Epithelial cell of esophagus (primary cell): Measurements from ENCODE around the gene SPON2.

Source experiments
- DNase-seq: peaks from one replicate; pipeline ENCODE4 v3.0.0; 2010; ENCODE audit warnings: low read depth
- H3K4me3 ChIP-seq: 2 replicates; pipeline ENCODE4 v1.5.1; 2011; ENCODE audit warnings: mild to moderate bottlenecking, low read length, control low read depth
- TF ChIP-seq, protein P1 (sequence below): IDR thresholded peaks from 2 replicates; pipeline ENCODE4 v1.5.1; 2011; ENCODE audit warnings: low read depth, mild to moderate bottlenecking, low read length, control low read depth, inconsistent platforms; ENCODE audit not compliant: insufficient read depth; ENCODE audit errors: missing control alignments

SPON2 gene

GRCh38 chr4:1211891-1212545, 39.6 kb upstream of the SPON2 start:
- DNase-seq = no peak
- no peak overlapping the region for H3K4me3 ChIP-seq
- TF ChIP-seq, protein P1, sequence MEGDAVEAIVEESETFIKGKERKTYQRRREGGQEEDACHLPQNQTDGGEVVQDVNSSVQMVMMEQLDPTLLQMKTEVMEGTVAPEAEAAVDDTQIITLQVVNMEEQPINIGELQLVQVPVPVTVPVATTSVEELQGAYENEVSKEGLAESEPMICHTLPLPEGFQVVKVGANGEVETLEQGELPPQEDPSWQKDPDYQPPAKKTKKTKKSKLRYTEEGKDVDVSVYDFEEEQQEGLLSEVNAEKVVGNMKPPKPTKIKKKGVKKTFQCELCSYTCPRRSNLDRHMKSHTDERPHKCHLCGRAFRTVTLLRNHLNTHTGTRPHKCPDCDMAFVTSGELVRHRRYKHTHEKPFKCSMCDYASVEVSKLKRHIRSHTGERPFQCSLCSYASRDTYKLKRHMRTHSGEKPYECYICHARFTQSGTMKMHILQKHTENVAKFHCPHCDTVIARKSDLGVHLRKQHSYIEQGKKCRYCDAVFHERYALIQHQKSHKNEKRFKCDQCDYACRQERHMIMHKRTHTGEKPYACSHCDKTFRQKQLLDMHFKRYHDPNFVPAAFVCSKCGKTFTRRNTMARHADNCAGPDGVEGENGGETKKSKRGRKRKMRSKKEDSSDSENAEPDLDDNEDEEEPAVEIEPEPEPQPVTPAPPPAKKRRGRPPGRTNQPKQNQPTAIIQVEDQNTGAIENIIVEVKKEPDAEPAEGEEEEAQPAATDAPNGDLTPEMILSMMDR = no peak

DNA sequence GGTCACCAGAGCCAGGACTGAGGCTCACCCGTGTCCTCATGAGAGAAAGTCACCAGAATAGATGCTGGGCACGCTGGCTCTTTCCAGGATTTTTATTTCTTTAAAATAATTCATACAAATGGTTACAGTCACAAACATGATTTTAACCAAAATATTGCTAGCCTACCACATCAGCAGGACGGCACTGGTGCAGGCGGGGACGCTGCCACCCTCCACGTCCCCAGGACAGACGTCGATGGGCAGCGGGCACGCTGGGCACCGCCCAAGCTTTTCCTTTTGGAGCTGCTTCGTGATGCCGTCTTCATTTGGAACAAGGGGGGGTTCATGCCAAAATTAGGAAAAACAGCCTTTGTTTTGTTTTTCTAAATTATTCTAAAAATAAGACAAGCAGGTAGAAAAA, 39.0 kb upstream of the SPON2 start:
- H3K4me3 ChIP-seq = no peak overlapping the region
- TF ChIP-seq, protein P1 = no peak

DNA sequence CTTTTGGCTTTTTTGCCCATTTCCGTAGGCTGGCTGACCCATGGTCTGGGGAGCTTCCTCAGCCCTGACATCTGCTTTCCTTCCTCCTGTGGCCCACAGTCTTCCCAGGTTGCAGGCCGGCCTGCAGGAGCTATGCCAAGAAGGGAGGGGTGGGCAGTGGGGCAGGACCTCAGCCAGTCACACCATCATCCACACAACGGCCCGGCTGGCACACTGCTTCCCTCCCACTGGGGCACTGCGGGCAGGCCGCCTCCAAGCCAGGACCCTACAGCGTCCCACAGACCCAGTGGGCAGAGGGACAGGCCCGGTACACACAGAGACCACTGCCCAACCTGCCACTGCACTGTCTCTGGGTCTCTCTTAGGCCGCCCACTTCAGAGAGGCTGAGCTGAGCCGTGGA, 38.6 kb upstream of the SPON2 start:
- TF ChIP-seq, protein P1 = no peak
- DNase-seq = no peak
- no peak overlapping the region for H3K4me3 ChIP-seq

More for the DNA sequence above, 39.0 kb upstream of the SPON2 start:
- DNase-seq = no peak

DNA sequence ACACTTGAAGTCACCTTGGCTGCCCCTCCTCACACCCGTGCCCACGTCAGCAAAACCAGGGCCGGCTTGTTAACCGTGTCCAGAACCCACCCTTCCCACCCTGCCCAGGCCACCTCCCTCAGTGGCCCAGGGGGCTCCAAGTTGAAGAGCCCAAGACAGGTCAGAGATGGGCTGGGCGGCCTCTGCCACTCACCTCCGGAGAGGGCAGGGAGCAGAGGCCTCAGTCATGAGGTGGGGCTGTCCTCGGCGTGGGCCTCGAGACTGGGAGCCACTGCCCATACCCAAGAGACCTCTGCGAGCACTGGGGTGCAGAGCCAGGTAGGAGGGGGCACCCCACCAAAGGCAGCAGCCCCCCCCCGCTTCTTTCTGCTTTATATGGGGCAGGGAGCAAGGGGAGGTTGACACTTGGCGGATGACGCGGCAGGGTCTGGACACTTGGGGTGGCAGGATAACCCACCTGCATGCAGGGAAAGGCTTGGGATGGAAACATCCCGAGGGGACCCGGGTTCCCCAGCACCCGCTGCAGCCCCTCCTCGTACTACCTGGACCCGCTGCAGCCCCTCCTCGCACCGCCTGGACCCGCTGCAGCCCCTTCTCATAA, 38.0 kb upstream of the SPON2 start:
- DNase-seq = no peak
- TF ChIP-seq, protein P1 = no peak
- no peak overlapping the region for H3K4me3 ChIP-seq

DNA sequence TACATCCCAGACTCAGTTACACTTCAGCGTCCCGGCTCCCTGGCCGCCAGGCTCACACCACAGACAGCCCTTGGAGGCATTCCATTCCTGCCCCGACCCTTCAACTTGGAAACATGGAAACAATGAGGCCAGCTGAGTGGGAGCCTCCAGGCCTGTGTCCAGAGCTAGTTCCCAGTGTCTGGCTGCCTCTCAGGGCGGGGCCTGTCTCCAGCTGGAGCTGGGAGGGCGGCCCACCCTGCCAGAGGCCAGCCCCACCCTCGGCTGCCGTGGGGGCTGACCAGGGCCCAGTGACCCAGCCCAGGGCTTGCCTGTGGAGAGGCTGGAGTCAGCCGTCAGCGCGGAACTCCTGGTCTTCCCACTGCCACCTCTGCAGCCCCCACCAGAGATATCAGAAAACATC, 37.4 kb upstream of the SPON2 start:
- no peak overlapping the region for H3K4me3 ChIP-seq
- TF ChIP-seq, protein P1 = no peak
- no peak for DNase-seq

- TF ChIP-seq, protein P1 = no peak
- no peak for DNase-seq
- H3K4me3 ChIP-seq = no peak overlapping the region
These were observed 36.8 kb upstream of the SPON2 start for GRCh38 chr4:1208970-1209704.
